WTC11 (cell line): ENCODE results near the gene CUL4A. TPM values are rescaled to one million over a fixed set of nuclear protein-coding genes. Genes with fewer than 3 reads are reported as not detected.

ENCODE experiments used
- ATAC-seq: fragments of 200-7000 bp; cut with Tn5 transposase; 2 replicates; pipeline ENCODE4 v1.10.0; 2021; ENCODE audit warnings: mild to moderate bottlenecking, moderate library complexity
- CTCF ChIA-PET: fragments of 300-600 bp; sonication (Branson Sonifier 250); formaldehyde crosslinking; loops from one replicate; lab custom pipeline; 2021; ENCODE audit warnings: antibody characterized with exemption; lab: Charles Lee
- POLR2A ChIA-PET: fragments of 350-600 bp; sonication (Branson Sonifier 250); formaldehyde crosslinking; loops from one replicate; lab custom pipeline; 2021; ENCODE audit warnings: antibody characterized with exemption; lab: Charles Lee
- DNase-seq: peaks from one replicate; pipeline ENCODE4 v3.0.0; 2021; ENCODE audit warnings: low spot score
- H3K27ac Mint-ChIP-seq: 2 replicates; pipeline ENCODE4 v1.8.0; 2021; ENCODE audit warnings: mixed read lengths
- H3K27me3 Mint-ChIP-seq: 2 replicates; pipeline ENCODE4 v1.8.0; 2021; ENCODE audit warnings: low read depth, mild to moderate bottlenecking, moderate library complexity, mixed read lengths
- H3K36me3 Mint-ChIP-seq: 2 replicates; pipeline ENCODE4 v1.8.0; 2021; ENCODE audit warnings: mixed read lengths
- H3K4me1 Mint-ChIP-seq: 2 replicates; pipeline ENCODE4 v1.8.0; 2022; ENCODE audit warnings: mixed read lengths
- H3K4me3 Mint-ChIP-seq: 2 replicates; pipeline ENCODE4 v1.8.0; 2021; ENCODE audit warnings: mild to moderate bottlenecking, moderate library complexity, mixed read lengths
- H3K9me3 Mint-ChIP-seq: 2 replicates; pipeline ENCODE4 v1.8.0; 2021; ENCODE audit warnings: mixed read lengths
- ATF2 ChIP-seq: sonication (generic); formaldehyde crosslinking; IDR thresholded peaks from 2 replicates; pipeline ENCODE4 v1.8.1; 2022; ENCODE audit warnings: low read depth, missing genetic modification reagents, borderline replicate concordance
- CREB1 ChIP-seq: sonication (generic); formaldehyde crosslinking; IDR thresholded peaks from 2 replicates; pipeline ENCODE4 v1.8.0; 2023; ENCODE audit warnings: mild to moderate bottlenecking, missing genetic modification reagents
- E2F4 ChIP-seq: sonication (generic); formaldehyde crosslinking; IDR thresholded peaks from 2 replicates; pipeline ENCODE4 v1.8.1; 2022; ENCODE audit warnings: low read depth, mild to moderate bottlenecking, moderate library complexity, missing genetic modification reagents, borderline replicate concordance
- FOXJ3 ChIP-seq: sonication (generic); formaldehyde crosslinking; IDR thresholded peaks from 2 replicates; pipeline ENCODE4 v1.9.0; 2021; ENCODE audit warnings: missing genetic modification reagents, mild to moderate bottlenecking, borderline replicate concordance
- GRHL2 ChIP-seq: fragments of 250-450 bp; sonication (Bioruptor Pico); IDR thresholded peaks from 2 replicates; pipeline ENCODE4 v1.8.0; 2022; ENCODE audit warnings: mild to moderate bottlenecking, moderate library complexity; ENCODE audit not compliant: insufficient replicate concordance, severe bottlenecking
- HMGXB4 ChIP-seq: sonication (generic); formaldehyde crosslinking; IDR thresholded peaks from 2 replicates; pipeline ENCODE4 v1.8.1; 2023; ENCODE audit warnings: mild to moderate bottlenecking, moderate library complexity, missing genetic modification reagents
- IRF1 ChIP-seq: sonication (generic); formaldehyde crosslinking; IDR thresholded peaks from 2 replicates; pipeline ENCODE4 v1.8.0; 2023; ENCODE audit warnings: missing genetic modification reagents
- IRF2 ChIP-seq: sonication (generic); formaldehyde crosslinking; IDR thresholded peaks from 2 replicates; pipeline ENCODE4 v1.8.0; 2022; ENCODE audit warnings: low read depth, missing genetic modification reagents, borderline replicate concordance
- JAZF1 ChIP-seq: fragments of 250-450 bp; sonication (Bioruptor Pico); IDR thresholded peaks from 2 replicates; pipeline ENCODE4 v1.9.0; 2021; ENCODE audit warnings: moderate library complexity, mild to moderate bottlenecking, inconsistent platforms
- MYBL2 ChIP-seq: sonication (generic); formaldehyde crosslinking; IDR thresholded peaks from 2 replicates; pipeline ENCODE4 v1.8.1; 2023; ENCODE audit warnings: mild to moderate bottlenecking, moderate library complexity, missing genetic modification reagents
- PRDM15 ChIP-seq: sonication (generic); formaldehyde crosslinking; IDR thresholded peaks from 2 replicates; pipeline ENCODE4 v1.8.0; 2022; ENCODE audit warnings: missing genetic modification reagents
- SP1 ChIP-seq: sonication (generic); formaldehyde crosslinking; conservative IDR thresholded peaks from 2 replicates; pipeline ENCODE4 v1.8.1; 2022; ENCODE audit warnings: missing genetic modification reagents
- STAT6 ChIP-seq: sonication (generic); formaldehyde crosslinking; conservative IDR thresholded peaks from 2 replicates; pipeline ENCODE4 v1.8.1; 2023; ENCODE audit warnings: mild to moderate bottlenecking, low read depth, missing genetic modification reagents, moderate library complexity
- TEAD4 ChIP-seq: sonication (generic); formaldehyde crosslinking; IDR thresholded peaks from 2 replicates; pipeline ENCODE4 v1.8.0; 2022; ENCODE audit warnings: mild to moderate bottlenecking, missing genetic modification reagents
- USF1 ChIP-seq: sonication (generic); formaldehyde crosslinking; IDR thresholded peaks from 2 replicates; pipeline ENCODE4 v1.8.0; 2022; ENCODE audit warnings: mild to moderate bottlenecking, missing genetic modification reagents
- total RNA-seq: library from RNA; stranded (reverse); gene quantifications from 3 replicates; pipeline ENCODE4 v1.2.3, GENCODE V29; 2021

Gene CUL4A
- total RNA-seq, 1 experiment from 2014 or later = 99.9 TPM

- Mint-ChIP-seq H3K4me3 (no peak overlapping the region), H3K27me3 (peaks cover 16% of the 10 kb centered on the region), H3K9me3 (no peaks in the 10 kb centered on the region), H3K4me1 (peaks cover 17% of the 10 kb centered on the region), H3K27ac (no peak overlapping the region), H3K36me3 (no peaks in the 10 kb centered on the region; the same call in 1 of the 2 replicates)
- CTCF ChIA-PET = no interaction called here
- no peak for TF ChIP-seq TEAD4 (CRISPR knock-in tag)
- no peak for TF ChIP-seq PRDM15 (CRISPR knock-in tag)
- no peak for TF ChIP-seq E2F4 (CRISPR knock-in tag)
- TF ChIP-seq HMGXB4 = no peak
- no peak for TF ChIP-seq GRHL2
- TF ChIP-seq MYBL2 (CRISPR knock-in tag) = no peak
- TF ChIP-seq SP1 (CRISPR knock-in tag) = no peak
- TF ChIP-seq ATF2 (CRISPR knock-in tag) = no peak
- DNase-seq (no peak), ATAC-seq (no peak)
- POLR2A ChIA-PET = no interaction called here
Measured at GRCh38 chr13:113299951-113300350, 90.5 kb downstream of the CUL4A start.

GRCh38 chr13:113302986-113303385, 93.6 kb downstream of the CUL4A start:
- Mint-ChIP-seq H3K9me3 (no peaks in the 10 kb centered on the region), H3K4me3 (no peak overlapping the region), H3K27ac (0 out of 2 replicates have a peak overlapping the region, but pooled peaks have one; percentile 11), H3K36me3 (peaks cover 7% of the 10 kb centered on the region), H3K4me1 (peaks cover 7% of the 10 kb centered on the region), H3K27me3 (no peaks in the 10 kb centered on the region)
- POLR2A ChIA-PET = no interaction called here
- no peak for ATAC-seq
- CTCF ChIA-PET = no interaction called here
- TF ChIP-seq STAT6 (CRISPR knock-in tag) (no peak), JAZF1 (CRISPR knock-in tag) (no peak), USF1 (CRISPR knock-in tag) (no peak), FOXJ3 (CRISPR knock-in tag) (no peak), IRF1 (no peak), IRF2 (CRISPR knock-in tag) (no peak), CREB1 (no peak)
- DNase-seq = no peak
